Measurements from ENCODE around the gene OR1K1. TPM values are rescaled to one million over a fixed set of nuclear protein-coding genes. Genes with fewer than 3 reads are reported as not detected.
"Not testable (repeated sequence)": the region's sequence is repeated elsewhere in the genome, so short reads cannot be mapped to it uniquely, and the experiment has no call there.

OR1K1 gene
- total RNA-seq, 1 experiment from 2014 or later = not detected

GRCh38 chr9:122807271-122807900, 7.5 kb downstream of the OR1K1 start:
- Histone ChIP-seq H3K27ac (ENCODE audit: low read depth, low read length, poor library complexity, severe bottlenecking) (no peak overlapping the region), H3K4me3 (ENCODE audit: low read depth, low read length, poor library complexity, severe bottlenecking) (no peak overlapping the region), H3K36me3 (ENCODE audit: insufficient read depth, low read length, poor library complexity, severe bottlenecking) (no peaks in the 10 kb centered on the region), H3K27me3 (replicated peaks; ENCODE audit: insufficient read depth, low read depth, low read length, poor library complexity) (no peaks in the 10 kb centered on the region), H3K9me3 (ENCODE audit: low read depth, low read length, poor library complexity, severe bottlenecking) (no peaks in the 10 kb centered on the region), H3K4me1 (ENCODE audit: insufficient read depth, low read length, poor library complexity, severe bottlenecking) (no peaks in the 10 kb centered on the region)
- DNase-seq (ENCODE audit: low spot score) = no peak
- POLR2A ChIA-PET (ENCODE audit: low non-redundant PET) = no interaction called here
- CTCF ChIA-PET = no interaction called here
- intact Hi-C loops (cut with micrococcal nuclease; ENCODE audit: unreplicated experiment) = no loop called here
- TF ChIP-seq EZH2 (IDR thresholded peaks at IDR 0.05; ENCODE audit: borderline replicate concordance, low read depth, low read length, poor library complexity, severe bottlenecking) (no peak), CTCF (conservative IDR thresholded peaks at IDR 0.05; ENCODE audit: low read depth, low read length) (no peak)
- BruUV-seq (replicated peaks) = no TSS peak

GRCh38 chr9:122808141-122808540, 8.2 kb downstream of the OR1K1 start:
- BruUV-seq (replicated peaks) = no TSS peak
- ChIA-PET CTCF (interaction anchor here (0.8 kb wide), 1 partner anchor 345 kb away, joined by 3 read pairs; no protein-coding TSS in a partner anchor), POLR2A (ENCODE audit: low non-redundant PET) (no interaction called here)
- Histone ChIP-seq H3K27ac (ENCODE audit: low read depth, low read length, poor library complexity, severe bottlenecking) (no peak overlapping the region), H3K36me3 (ENCODE audit: insufficient read depth, low read length, poor library complexity, severe bottlenecking) (no peaks in the 10 kb centered on the region), H3K4me1 (ENCODE audit: insufficient read depth, low read length, poor library complexity, severe bottlenecking) (no peaks in the 10 kb centered on the region), H3K4me3 (ENCODE audit: low read depth, low read length, poor library complexity, severe bottlenecking) (no peak overlapping the region), H3K9me3 (ENCODE audit: low read depth, low read length, poor library complexity, severe bottlenecking) (no peaks in the 10 kb centered on the region), H3K27me3 (replicated peaks; ENCODE audit: insufficient read depth, low read depth, low read length, poor library complexity) (no peaks in the 10 kb centered on the region)
- intact Hi-C loops (cut with micrococcal nuclease; ENCODE audit: unreplicated experiment) = no loop called here
- TF ChIP-seq EZH2 (IDR thresholded peaks at IDR 0.05; ENCODE audit: borderline replicate concordance, low read depth, low read length, poor library complexity, severe bottlenecking) (no peak), CTCF (conservative IDR thresholded peaks at IDR 0.05; ENCODE audit: low read depth, low read length) (no peak)
- DNase-seq (ENCODE audit: low spot score) = no peak

GRCh38 chr9:122809261-122809660, 9.3 kb downstream of the OR1K1 start:
- H3K4me3 ChIP-seq (ENCODE audit: low read depth, low read length, poor library complexity, severe bottlenecking); BruUV-seq (replicated peaks); H3K27ac ChIP-seq (ENCODE audit: low read depth, low read length, poor library complexity, severe bottlenecking); H3K36me3 ChIP-seq (ENCODE audit: insufficient read depth, low read length, poor library complexity, severe bottlenecking); POLR2A ChIA-PET (ENCODE audit: low non-redundant PET); H3K4me1 ChIP-seq (ENCODE audit: insufficient read depth, low read length, poor library complexity, severe bottlenecking); intact Hi-C loops (cut with micrococcal nuclease; ENCODE audit: unreplicated experiment); DNase-seq (ENCODE audit: low spot score); H3K27me3 ChIP-seq (replicated peaks; ENCODE audit: insufficient read depth, low read depth, low read length, poor library complexity); CTCF ChIA-PET; H3K9me3 ChIP-seq (ENCODE audit: low read depth, low read length, poor library complexity, severe bottlenecking): not testable (repeated sequence)

Data from A673 (cell line).